ENCODE data around the gene RAB8B. TPM values are rescaled to one million over a fixed set of nuclear protein-coding genes. Genes with fewer than 3 reads are reported as not detected.

RAB8B gene
- total and polyA plus RNA-seq, 9 of the 15 experiments (the other 6 are each of a cell fraction or from before 2014, with no cell fraction given), result 7.8 to 32.1 (median 24.2) TPM

- TF ChIP-seq TRIM25 (IDR thresholded peaks at IDR 0.05; ENCODE audit: borderline replicate concordance) (no peak), SIN3A (IDR thresholded peaks at IDR 0.05; ENCODE audit: borderline replicate concordance in 2 of 2, control insufficient read depth in 1 of 2, low read depth in 2 of 2, low read length in 2 of 2) (no peak), GTF2E2 (tag; IDR thresholded peaks at IDR 0.05) (peak; percentile 59; the same call in 1 of the 2 replicates), E2F8 (IDR thresholded peaks at IDR 0.05; ENCODE audit: low read depth, partially characterized antibody) (peak; percentile 15), LCOR (CRISPR knock-in tag; IDR thresholded peaks at IDR 0.05) (no peak), DPF2 (IDR thresholded peaks at IDR 0.05) (0 out of 2 replicates have a peak, but pooled peaks have one; percentile 30), MLLT1 (IDR thresholded peaks at IDR 0.05) (peak in 1 of 2 experiments; percentile 49; a peak in 1 of 4 replicates), GABPB1 (CRISPR knock-in tag; IDR thresholded peaks at IDR 0.05) (no peak)
Observed at GRCh38 chr15:63276342-63277037, 87.1 kb downstream of the RAB8B start (continued).
